MCF 10A (cell line): Measurements from ENCODE around the gene HYCC2. TPM values are rescaled to one million over a fixed set of nuclear protein-coding genes. Genes with fewer than 3 reads are reported as not detected.

Experiments used
- BruUV-seq: library from RNA; stranded (reverse); fragments of 400-500 nt; replicated peaks from 2 replicates; lab custom pipeline; 2021; lab: Mats Ljungman, UMichigan
- CTCF ChIA-PET: fragments of 300-600 bp; sonication (Branson Sonifier 250); formaldehyde crosslinking; extraction: SDS; loops from one replicate; lab custom pipeline; 2021; ENCODE audit warnings: antibody characterized with exemption, inconsistent platforms; lab: Yijun Ruan, JAX
- POLR2A ChIA-PET: fragments of 300-600, 350-650 bp; sonication (Branson Sonifier 250); formaldehyde crosslinking; extraction: SDS; loops from one replicate; lab custom pipeline; 2020; ENCODE audit warnings: antibody characterized with exemption, inconsistent platforms; lab: Yijun Ruan, JAX
- DNase-seq: peaks from one replicate; pipeline ENCODE4 v3.0.0-alpha.2; 2018; ENCODE audit not compliant: unreplicated experiment
- H3K27ac Mint-ChIP-seq: one replicate; pipeline ENCODE4 v1.8.0; 2022; ENCODE audit warnings: mild to moderate bottlenecking, low read depth, mixed read lengths; ENCODE audit not compliant: unreplicated experiment
- H3K27me3 Mint-ChIP-seq: one replicate; pipeline ENCODE4 v1.8.0; 2022; ENCODE audit warnings: mixed read lengths; ENCODE audit not compliant: insufficient read depth, unreplicated experiment
- H3K36me3 Mint-ChIP-seq: one replicate; pipeline ENCODE4 v1.8.0; 2022; ENCODE audit warnings: mild to moderate bottlenecking, moderate library complexity, mixed read lengths; ENCODE audit not compliant: insufficient read depth, unreplicated experiment
- H3K4me1 Mint-ChIP-seq: one replicate; pipeline ENCODE4 v1.8.0; 2022; ENCODE audit warnings: mixed read lengths; ENCODE audit not compliant: insufficient read depth, unreplicated experiment
- H3K4me3 Mint-ChIP-seq: one replicate; pipeline ENCODE4 v1.8.0; 2022; ENCODE audit warnings: mild to moderate bottlenecking, moderate library complexity, mixed read lengths; ENCODE audit not compliant: unreplicated experiment
- H3K9me3 Mint-ChIP-seq: one replicate; pipeline ENCODE4 v1.8.0; 2022; ENCODE audit warnings: mixed read lengths; ENCODE audit not compliant: unreplicated experiment
- intact Hi-C: fragments of 100-400 bp; cut with micrococcal nuclease; formaldehyde crosslinking; loops from 2 replicates; pipeline ENCODE4 v1.14.1; 2022
- total RNA-seq: library from RNA; stranded (reverse); gene quantifications from 2 replicates; pipeline ENCODE4 v1.2.3, GENCODE V29; 2022
- TF ChIP-seq, protein P1 (sequence below): fragments of 200-600 bp; IDR thresholded peaks from one replicate; pipeline ENCODE4 v1.8.0; 2022; ENCODE audit warnings: antibody characterized with exemption, mild to moderate bottlenecking; ENCODE audit not compliant: unreplicated experiment

HYCC2 gene
- total RNA-seq, 1 experiment from 2014 or later = 13.7 TPM

DNA sequence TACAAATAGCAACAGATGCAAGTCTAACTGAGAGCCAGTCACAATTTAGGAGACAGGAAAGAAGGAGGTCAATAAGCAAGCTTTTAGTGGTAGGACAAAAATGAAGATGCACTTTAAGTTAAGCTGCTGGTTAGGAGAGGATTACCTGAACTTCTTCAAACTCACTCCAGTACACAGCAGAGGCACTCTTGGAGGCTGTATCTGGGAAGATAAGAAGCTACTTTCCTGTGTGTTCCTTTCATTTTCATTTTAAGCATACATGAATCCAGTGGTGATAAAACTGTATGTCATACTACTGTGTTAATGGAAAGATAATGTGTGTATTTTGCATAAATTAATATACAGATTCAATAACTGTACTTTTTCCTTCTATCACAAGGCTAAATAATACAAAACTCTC, 49.6 kb downstream of the HYCC2 start:
- TF ChIP-seq, protein P1, sequence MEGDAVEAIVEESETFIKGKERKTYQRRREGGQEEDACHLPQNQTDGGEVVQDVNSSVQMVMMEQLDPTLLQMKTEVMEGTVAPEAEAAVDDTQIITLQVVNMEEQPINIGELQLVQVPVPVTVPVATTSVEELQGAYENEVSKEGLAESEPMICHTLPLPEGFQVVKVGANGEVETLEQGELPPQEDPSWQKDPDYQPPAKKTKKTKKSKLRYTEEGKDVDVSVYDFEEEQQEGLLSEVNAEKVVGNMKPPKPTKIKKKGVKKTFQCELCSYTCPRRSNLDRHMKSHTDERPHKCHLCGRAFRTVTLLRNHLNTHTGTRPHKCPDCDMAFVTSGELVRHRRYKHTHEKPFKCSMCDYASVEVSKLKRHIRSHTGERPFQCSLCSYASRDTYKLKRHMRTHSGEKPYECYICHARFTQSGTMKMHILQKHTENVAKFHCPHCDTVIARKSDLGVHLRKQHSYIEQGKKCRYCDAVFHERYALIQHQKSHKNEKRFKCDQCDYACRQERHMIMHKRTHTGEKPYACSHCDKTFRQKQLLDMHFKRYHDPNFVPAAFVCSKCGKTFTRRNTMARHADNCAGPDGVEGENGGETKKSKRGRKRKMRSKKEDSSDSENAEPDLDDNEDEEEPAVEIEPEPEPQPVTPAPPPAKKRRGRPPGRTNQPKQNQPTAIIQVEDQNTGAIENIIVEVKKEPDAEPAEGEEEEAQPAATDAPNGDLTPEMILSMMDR = no peak
- BruUV-seq = no TSS peak
- H3K36me3 Mint-ChIP-seq = peaks cover 24% of the 10 kb centered on the region
- DNase-seq = no peak
- H3K4me1 Mint-ChIP-seq = no peaks in the 10 kb centered on the region
- H3K27me3 Mint-ChIP-seq = no peaks in the 10 kb centered on the region
- no peak overlapping the region for H3K27ac Mint-ChIP-seq
- H3K9me3 Mint-ChIP-seq = no peaks in the 10 kb centered on the region
- H3K4me3 Mint-ChIP-seq = no peak overlapping the region
- ChIA-PET POLR2A (no interaction called here), CTCF (interaction anchor here (1.1 kb wide), 1 partner anchor 47 kb away, joined by 3 read pairs; no protein-coding TSS in a partner anchor)
- intact Hi-C loops = no loop called here

Other genes with a start within 250 kb of the HYCC2 start
- 102 and 118 TPM in 2 replicates for gene CLK1, start 207.0 kb downstream of the HYCC2 start, total RNA-seq
- gene PPIL3, start 182.6 kb downstream of the HYCC2 start, total RNA-seq = 33.9 and 35.4 TPM in 2 replicates
- 19.3 and 26.1 TPM in 2 replicates for gene NIF3L1, start 182.3 kb downstream of the HYCC2 start, total RNA-seq
- gene ORC2, start 108.0 kb downstream of the HYCC2 start, total RNA-seq = 51.5 and 54.4 TPM in 2 replicates
- 78.0 and 94.9 TPM in 2 replicates for gene NDUFB3, start 330 bp upstream of the HYCC2 start, total RNA-seq
- 69.2 and 70.1 TPM in 2 replicates for gene CFLAR, start 44.5 kb upstream of the HYCC2 start, total RNA-seq
- gene CASP10, start 111.5 kb upstream of the HYCC2 start, total RNA-seq = 0.19 and 0.27 TPM in 2 replicates
- gene CASP8, start 188.9 kb upstream of the HYCC2 start, total RNA-seq = 32.8 and 35.2 TPM in 2 replicates